ENCODE measurements around the gene MINPP1. TPM values are rescaled to one million over a fixed set of nuclear protein-coding genes. Genes with fewer than 3 reads are reported as not detected.

Gene MINPP1
- total RNA-seq, 4 donors from 2014 or later = 9.7 to 20.1 (median 10.1) TPM

DNA sequence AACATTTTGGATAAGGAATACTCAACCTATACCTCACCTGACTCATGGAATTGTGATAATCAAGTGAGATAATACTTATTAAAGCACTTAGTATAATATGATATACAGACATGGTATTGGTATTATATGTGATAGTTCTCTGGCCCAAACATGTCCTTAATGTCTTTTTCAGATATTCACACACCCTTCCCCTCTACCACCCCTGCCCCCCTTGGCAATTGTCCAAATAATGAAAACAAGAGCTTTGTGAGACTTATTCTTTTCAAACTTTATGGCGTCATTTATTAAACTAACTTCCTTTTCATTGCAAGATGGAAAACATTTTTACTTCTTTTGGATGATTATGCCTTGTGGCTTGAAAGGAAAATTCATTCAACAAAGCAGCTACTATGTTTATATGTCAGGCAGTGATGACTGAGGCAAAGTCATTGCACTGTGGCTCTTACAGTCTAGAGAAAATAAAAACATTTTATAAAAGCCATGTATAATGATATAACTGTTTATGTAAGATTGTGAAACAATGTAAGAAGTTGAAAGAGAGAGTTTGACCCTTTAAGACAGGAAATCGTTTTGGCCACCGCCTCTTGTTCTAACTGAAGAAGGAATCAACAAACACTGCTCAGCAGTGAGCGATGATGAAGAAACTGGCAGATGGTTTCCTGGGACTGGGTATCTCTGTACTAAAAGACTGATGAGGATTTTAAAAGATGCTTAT lies 27.4 kb downstream of the MINPP1 start:
- H3K4me1 ChIP-seq = peaks cover 0 to 29% (median 0%) of the 10 kb centered on the region in 3 donors
- peak; percentile 86 for ATAC-seq
- 16 to 32% methylated on average over 4 of the region's 4 CpGs for WGBS, 2 donors (ENCODE audit: low coverage in 1 of 2)
- H3K4me3 ChIP-seq = no peak overlapping the region
- H3K27ac ChIP-seq = peak overlapping the region; percentile 37 to 62 (median 51)
- H3K9me3 ChIP-seq = peaks cover 0 to 12% (median 0%) of the 10 kb centered on the region in 3 donors
- TF ChIP-seq CTCF (IDR thresholded peaks at IDR 0.05) (no peak), EP300 (IDR thresholded peaks at IDR 0.05) (no peak), POLR2AphosphoS5 (IDR thresholded peaks at IDR 0.05) (peak; percentile 24), POLR2A (IDR thresholded peaks at IDR 0.05) (no peak)
- no peaks in the 10 kb centered on the region for H3K27me3 ChIP-seq
- peaks cover 0 to 31% of the 10 kb centered on the region in 2 donors for H3K36me3 ChIP-seq

- Histone ChIP-seq H3K27me3 (no peaks in the 10 kb centered on the region), H3K4me3 (no peak overlapping the region), H3K4me1 (peaks cover 0 to 29% (median 0%) of the 10 kb centered on the region in 3 donors), H3K27ac (peak overlapping the region; percentile 37 to 62 (median 51)), H3K9me3 (peaks cover 0 to 12% (median 0%) of the 10 kb centered on the region in 3 donors), H3K36me3 (peaks cover 0 to 31% of the 10 kb centered on the region in 2 donors)
- ATAC-seq = no peak
- TF ChIP-seq POLR2A (IDR thresholded peaks at IDR 0.05) (no peak), POLR2AphosphoS5 (IDR thresholded peaks at IDR 0.05) (no peak), EP300 (IDR thresholded peaks at IDR 0.05) (no peak), CTCF (IDR thresholded peaks at IDR 0.05) (no peak)
These were observed 28.0 kb downstream of the MINPP1 start for GRCh38 chr10:87532696-87533095.

DNA sequence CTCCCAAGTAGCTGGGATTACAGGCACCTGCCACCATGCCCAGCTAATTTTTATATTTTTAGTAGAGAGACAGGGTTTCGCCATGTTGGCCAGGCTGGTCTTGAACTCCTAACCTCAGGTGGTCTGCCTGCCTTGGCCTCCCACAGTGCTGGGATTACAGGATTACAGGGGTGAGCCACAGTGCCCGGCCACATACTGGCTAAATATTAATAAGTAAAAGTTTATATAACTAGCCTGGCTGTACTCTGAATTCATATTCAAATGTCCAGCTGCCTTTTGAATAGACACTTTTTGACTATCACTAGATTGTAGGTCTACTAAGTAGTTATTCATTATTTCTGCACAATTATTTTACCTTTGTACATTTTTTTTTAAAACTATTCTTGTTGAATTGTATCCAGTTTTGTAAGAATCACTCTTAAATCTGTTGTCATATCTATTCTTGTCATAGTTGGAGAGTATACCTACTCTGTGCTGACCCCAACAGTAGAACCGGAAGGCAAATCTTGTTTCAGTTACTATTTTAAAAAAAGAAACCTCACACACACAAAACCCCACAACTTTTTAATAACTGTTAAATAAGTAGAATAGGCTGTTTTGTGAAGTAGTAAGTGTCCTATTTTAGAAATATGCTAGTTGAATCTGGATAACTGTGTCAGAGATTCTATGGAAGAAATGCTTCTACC lies 29.6 kb downstream of the MINPP1 start:
- H3K27me3 ChIP-seq = no peaks in the 10 kb centered on the region
- H3K36me3 ChIP-seq = peaks cover 0 to 31% of the 10 kb centered on the region in 2 donors

DNA sequence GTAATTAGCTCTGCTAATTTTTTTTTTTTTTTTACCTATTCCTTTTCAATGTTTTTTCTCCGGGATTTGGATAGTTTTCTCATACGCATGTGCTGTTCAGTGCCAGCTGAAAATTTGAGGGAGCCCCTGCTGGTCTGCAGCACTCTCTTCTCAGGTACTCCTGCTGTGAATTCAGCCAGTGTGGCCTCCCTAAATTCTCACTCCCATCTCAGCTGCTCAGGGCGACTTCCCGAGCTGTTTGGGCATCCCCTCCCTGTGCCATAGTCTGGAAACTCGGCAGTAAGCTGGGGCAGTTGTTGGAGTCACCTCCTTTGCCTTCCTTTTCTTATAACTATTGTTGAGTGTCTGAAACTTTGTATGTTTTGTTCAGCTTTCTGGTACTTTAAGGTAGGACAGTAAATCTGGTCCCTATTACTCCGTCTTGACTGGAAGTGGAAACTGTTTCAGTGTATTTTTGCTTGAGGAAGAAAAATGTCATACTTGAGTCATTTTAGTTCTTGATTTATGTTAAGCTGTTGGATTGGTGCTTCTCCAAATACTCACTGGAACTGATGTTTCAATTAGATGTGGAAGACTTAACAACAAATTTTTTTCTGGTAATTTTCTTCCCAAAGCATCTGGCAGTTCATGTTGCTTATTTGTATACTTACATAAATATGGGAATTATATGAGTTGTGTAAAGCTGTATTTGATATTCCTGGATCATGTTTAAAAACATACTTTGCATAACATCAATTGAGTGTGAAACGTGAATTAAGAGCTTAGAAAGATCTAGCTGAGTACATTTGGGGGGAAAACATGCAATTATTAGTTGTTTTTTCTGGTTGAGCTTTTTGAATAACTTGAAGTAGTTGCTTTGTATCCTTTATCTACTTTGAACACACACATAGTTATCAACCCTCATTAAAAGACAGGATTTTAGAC lies 33.7 kb downstream of the MINPP1 start:
- WGBS, 2 donors (ENCODE audit: low coverage in 1 of 2) = 82 to 86% methylated on average over 2 to 6 of the region's 7 CpGs
- Histone ChIP-seq H3K36me3 (peaks cover 0 to 36% of the 10 kb centered on the region in 2 donors), H3K27me3 (no peaks in the 10 kb centered on the region), H3K4me1 (peaks cover 0 to 11% (median 0%) of the 10 kb centered on the region in 3 donors), H3K9me3 (peaks cover 0 to 7% (median 0%) of the 10 kb centered on the region in 3 donors), H3K27ac (no peak overlapping the region), H3K4me3 (no peak overlapping the region)
- TF ChIP-seq EP300 (IDR thresholded peaks at IDR 0.05) (no peak), POLR2A (IDR thresholded peaks at IDR 0.05) (no peak), POLR2AphosphoS5 (IDR thresholded peaks at IDR 0.05) (no peak), CTCF (IDR thresholded peaks at IDR 0.05) (no peak)
- no peak for ATAC-seq

More for the DNA sequence above, 29.6 kb downstream of the MINPP1 start:
- H3K9me3 ChIP-seq = peaks cover 0 to 12% (median 0%) of the 10 kb centered on the region in 3 donors
- 87 to 90% methylated on average over 2 of the region's 3 CpGs for WGBS, 2 donors (ENCODE audit: low coverage in 1 of 2)
- no peak for ATAC-seq
- peaks cover 0 to 29% (median 0%) of the 10 kb centered on the region in 3 donors for H3K4me1 ChIP-seq
- TF ChIP-seq POLR2AphosphoS5 (IDR thresholded peaks at IDR 0.05) = no peak
- no peak for TF ChIP-seq CTCF (IDR thresholded peaks at IDR 0.05)
- no peak for TF ChIP-seq EP300 (IDR thresholded peaks at IDR 0.05)
- TF ChIP-seq POLR2A (IDR thresholded peaks at IDR 0.05) = no peak
- peak overlapping the region in 1 of 4 donors; percentile 31 for H3K27ac ChIP-seq
- no peak overlapping the region for H3K4me3 ChIP-seq

Measured in gastroesophageal sphincter (tissue), 4 donors.